ENCODE results near the gene BBX.
A peak's percentile ranks its signal among the peaks of the same experiment; 100 is the strongest.

BBX gene

GRCh38 chr3:107845380-107846278, 322.9 kb downstream of the BBX start:
- DNase-seq (ENCODE audit: low spot score): no peak

- DNase-seq (ENCODE audit: low spot score): peak; percentile 26
Observed at GRCh38 chr3:107846279-107846852, 323.6 kb downstream of the BBX start.

- DNase-seq (ENCODE audit: low spot score): no peak
Observed at GRCh38 chr3:107847791-107848190, 325.0 kb downstream of the BBX start.

- no peak for DNase-seq (ENCODE audit: low spot score)
Observed at GRCh38 chr3:107848351-107848915, 325.7 kb downstream of the BBX start.

- DNase-seq (ENCODE audit: low spot score): no peak
Observed at GRCh38 chr3:107850681-107851080, 327.9 kb downstream of the BBX start.

- DNase-seq (ENCODE audit: low spot score): no peak
Observed at GRCh38 chr3:107853821-107854220, 331.1 kb downstream of the BBX start.

- no peak for DNase-seq (ENCODE audit: low spot score)
Observed at GRCh38 chr3:107854733-107855132, 332.0 kb downstream of the BBX start.

- no peak for DNase-seq (ENCODE audit: low spot score)
Observed at GRCh38 chr3:107855710-107856109, 332.9 kb downstream of the BBX start.

GRCh38 chr3:107857854-107858253, 335.1 kb downstream of the BBX start:
- no peak for DNase-seq (ENCODE audit: low spot score)

- DNase-seq (ENCODE audit: low spot score): no peak
Observed at GRCh38 chr3:107858876-107859275, 336.1 kb downstream of the BBX start.

All from hematopoietic multipotent progenitor cell treated with erythropoietin and hydrocortisone succinate and interleukin-3 and kit ligand, for 17 days (in vitro differentiated cells).